HS-27A (cell line): ENCODE data around the gene KBTBD13.

Source experiments
- DNase-seq: peaks from one replicate; pipeline ENCODE4 v3.0.0-alpha.2; 2012; ENCODE audit warnings: low read depth, missing footprints

The KBTBD13 gene

DNA sequence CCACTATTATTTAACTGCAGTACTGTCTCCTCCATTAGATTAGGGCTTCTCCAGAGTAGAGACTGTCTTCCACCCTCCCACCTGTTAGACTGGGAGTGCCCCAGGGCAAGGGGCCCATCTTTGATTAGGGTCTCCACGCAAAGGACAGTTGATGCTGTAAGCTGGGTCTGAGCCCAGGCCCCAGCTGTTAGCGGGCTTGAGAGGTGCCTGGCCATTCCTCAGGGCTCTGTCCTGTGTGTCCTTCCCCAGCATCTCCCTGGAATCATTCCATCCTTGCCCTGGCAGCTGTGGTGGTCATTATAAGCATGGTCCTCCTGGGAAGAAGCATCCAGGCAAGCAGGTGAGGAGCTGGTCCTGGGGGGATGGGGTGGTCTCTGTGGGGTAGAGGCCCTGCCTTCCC is 25.3 kb upstream of the KBTBD13 start:
- no peak for DNase-seq

DNA sequence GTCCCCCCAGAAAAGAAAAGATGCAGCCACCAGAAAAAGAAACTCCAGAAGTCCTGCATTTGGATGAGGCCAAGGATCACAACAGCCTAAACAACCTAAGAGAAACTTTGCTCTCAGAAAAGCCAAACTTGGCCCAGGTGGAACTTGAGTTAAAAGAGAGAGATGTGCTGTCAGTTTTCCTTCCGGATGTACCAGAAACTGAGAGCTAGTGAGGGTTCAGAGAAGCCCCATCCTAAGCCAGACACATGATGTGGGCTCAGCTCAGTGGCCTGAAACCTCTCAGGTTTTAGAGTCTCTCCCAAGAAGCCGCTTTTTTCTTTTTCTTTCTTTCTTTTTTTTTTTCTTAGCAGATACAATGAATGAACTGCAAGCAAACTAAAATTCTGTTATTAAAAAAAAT is 23.6 kb upstream of the KBTBD13 start:
- no peak for DNase-seq

- no peak for DNase-seq
Measured at GRCh38 chr15:65054333-65055200, 22.0 kb upstream of the KBTBD13 start.

DNA sequence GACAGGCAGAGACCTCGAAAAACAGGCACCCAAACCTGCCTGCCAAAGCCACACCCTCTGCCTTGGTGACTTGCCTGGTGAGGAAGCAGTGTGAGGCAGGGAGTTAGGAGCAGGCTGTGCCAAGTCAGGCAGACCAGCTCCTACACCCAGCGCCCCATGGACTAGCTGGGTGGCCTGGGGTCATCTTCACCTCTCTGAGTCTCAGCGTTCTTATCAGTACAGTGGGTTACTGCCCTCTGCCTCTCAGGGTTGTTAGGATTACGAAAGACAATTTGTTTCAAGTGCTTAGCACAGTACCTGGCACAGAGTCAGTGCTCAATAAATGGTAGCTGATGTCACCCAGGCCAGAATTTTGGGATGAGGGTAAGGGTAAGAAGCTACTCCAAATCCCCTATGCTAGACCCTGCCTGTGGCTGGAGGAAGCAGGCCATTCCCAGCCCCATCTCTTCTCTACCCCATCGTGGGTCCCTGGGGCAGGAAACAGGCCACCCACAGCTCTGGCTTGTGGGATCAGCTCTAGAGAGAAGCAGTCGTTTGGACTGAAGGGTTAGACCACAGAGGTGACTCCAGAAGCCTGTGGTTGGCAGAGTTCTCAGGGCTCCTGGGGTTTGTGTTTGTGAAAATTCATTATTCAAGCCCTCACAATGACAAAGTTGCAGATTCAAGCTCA is 21.2 kb upstream of the KBTBD13 start:
- DNase-seq = no peak

GRCh38 chr15:65056106-65056505 is 20.4 kb upstream of the KBTBD13 start:
- no peak for DNase-seq

DNA sequence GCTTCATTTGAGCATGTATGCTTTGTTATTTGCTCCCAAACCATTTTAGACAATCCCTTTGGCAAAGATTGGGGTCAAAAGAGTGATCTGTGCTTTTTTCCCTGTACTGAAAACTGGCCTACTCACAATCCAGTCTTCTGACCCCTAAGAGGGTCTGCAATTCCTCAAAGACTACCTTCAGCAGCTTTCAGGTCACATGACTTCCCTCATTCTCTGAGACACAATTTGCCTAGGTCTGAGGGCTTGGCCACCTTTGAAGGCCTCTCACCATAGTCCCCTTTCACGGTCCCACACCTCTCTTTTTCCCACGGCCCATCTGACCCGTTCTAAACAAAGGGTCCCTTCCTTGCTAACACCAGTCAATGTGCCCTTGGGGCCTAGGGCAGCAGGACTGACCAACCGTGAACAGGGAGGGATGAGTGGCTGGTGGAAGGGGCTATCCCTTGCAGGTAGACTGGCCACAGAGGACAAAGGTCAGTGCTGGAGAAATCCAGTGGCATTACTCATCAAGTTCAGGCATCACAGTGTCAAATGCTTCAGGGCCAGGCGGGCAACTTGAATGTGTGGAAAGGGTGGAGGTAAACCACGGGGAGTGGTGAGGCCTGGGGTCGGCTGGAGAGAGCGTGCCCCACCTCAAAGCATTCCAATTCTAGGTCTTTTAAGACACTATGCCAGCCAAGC is 19.5 kb upstream of the KBTBD13 start:
- DNase-seq = no peak

- DNase-seq = no peak
Measured at GRCh38 chr15:65057549-65057940, 19.0 kb upstream of the KBTBD13 start.

DNA sequence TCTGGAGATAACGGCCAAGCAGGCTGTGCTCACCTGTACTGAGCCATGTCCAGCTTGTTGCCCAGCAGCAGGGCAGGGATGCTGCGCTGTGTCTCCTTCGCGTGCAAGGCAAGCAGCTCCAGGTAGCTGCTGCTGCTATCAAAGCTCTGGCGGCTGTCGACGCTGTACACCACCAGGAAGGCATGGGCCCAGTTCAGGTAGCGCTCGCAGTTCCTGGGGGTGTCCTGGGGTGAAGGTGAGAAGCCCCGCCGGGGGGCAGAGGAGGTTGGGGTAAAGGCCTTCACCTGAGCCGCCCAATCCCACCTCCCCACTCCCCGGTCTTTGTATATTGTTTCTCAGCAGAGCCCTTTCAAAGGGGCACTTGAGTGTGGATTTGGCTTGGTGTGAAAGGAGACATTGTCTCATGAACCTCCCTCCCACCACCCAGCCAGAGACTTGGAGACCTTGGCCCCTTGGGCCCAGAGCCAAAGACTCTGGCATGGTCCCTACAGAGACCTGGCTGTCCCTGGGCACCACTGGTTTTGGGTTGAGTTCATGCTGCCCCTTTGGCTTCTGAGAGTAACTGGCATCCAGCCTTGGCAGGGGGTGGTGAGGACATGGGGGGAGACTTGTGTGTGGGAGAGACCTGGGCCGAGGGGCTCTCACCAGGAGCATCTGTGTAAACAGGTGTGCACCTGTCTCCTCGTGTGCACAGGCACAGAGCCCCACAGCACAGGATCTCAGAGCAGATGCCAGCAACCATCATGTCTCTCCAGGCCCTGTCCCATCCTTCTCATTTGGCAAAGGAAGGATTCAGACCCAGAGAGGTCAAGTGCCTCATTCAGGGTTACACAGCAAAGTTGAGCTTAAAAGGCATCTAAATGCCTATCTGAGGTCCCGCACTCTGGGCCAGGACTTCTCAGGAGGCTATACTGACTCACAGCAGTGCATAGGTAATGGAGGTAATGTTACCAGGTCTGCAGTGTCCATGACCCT is 17.9 kb upstream of the KBTBD13 start:
- DNase-seq = no peak

DNA sequence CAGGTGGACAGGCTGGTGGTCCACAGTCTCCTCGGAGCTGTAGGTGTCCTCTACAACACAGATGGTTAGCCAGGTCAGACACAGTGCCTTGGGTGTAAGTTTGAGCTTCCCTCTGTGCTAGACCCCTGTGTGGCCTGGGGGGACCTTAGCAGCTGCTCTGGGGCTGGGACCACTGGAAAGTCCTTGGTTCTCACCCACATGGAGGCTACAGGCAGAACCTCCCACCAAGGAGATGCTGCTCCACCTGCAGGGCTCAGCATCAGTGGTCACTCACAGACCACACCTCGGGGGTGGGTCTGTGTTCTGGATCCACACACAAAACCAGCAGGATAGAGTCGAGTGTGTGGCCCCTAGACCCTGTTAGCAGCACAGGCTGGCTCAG is 17.2 kb upstream of the KBTBD13 start:
- no peak for DNase-seq

DNA sequence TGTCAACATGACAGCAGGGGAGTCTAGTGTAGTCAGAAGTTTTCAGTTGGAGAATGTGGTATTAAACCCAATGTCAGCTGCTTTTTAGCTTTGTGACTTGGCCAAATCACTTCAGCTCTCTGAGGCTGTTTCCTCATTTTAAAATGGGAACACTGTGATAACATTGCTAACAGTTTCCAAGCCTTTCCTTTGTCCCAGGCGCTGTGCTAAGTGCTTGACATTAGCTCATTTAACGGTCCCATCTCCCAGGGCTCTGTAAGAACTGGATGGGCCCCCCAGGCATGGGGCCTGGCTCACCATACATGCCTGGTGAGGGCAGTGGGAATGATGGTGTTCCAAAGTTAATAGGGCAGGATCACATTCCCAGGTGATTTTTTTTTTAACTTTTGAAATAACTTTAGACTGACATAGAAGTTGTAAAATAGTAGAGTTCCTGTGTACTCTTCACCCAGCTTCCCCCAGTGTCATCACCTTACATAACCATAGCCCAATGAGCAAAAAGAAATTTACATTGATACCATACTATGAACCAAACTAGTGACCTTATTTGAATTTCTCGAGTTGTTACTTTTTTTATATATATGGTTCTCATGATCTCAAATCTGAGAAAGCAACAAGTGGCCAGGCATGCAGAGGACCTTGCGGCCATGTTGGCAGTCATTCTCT is 16.5 kb upstream of the KBTBD13 start:
- no peak for DNase-seq

GRCh38 chr15:65060641-65061397 is 15.7 kb upstream of the KBTBD13 start:
- no peak for DNase-seq

DNA sequence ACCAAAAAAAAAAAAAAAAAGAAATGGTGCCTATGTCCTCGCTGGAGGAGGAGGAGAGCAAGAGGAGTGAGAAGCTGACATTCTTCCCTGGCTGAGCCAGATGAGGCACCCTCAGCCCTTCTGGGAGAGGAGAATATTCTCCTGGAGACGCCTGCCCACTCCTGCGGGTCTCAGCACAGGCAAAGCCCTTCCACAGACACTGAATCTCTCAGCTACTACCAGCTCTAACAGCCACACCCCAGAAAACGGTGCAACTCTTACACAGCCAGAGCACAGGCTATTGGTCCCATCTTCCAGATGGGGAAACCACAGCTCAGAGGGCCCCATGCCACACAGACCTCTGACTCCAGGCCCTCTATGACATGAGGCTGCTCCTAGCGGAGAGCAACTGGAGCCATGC is 14.5 kb upstream of the KBTBD13 start:
- no peak for DNase-seq

- no peak for DNase-seq
Measured at GRCh38 chr15:65062726-65063125, 13.8 kb upstream of the KBTBD13 start.

DNA sequence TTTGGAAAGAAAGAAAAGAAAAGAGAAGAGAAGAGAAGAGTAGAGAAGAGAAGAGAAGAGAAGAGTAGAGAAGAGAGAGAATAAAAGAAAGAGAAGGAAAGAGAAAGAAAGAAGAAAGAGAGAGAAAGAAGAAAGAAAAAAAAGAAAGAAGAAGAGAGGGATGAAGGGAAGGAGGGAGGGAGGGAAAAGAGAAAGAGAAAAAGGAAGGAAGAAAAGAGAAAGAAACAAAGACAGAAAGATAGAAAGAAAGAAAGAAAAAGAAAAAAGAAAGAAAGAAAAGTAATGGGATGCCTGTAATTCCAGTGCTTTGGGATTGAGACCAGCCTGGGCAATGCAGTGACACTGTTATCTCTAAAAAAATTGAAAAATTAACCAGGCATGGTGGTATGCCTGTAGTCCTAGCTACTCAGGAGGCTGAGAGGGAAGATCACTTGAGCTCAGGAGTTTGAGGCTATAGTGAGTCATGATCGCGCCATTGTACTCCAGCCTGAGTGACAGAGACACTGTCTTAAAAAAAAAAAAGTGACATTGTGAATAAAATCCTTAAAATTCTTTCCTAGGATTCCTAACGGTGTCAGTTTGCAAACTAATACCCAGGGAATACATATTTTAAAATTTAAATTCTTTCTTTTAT is 10.4 kb upstream of the KBTBD13 start:
- DNase-seq = no peak

- DNase-seq = no peak
Measured at GRCh38 chr15:65066635-65067316, 9.8 kb upstream of the KBTBD13 start.

GRCh38 chr15:65067317-65067644 is 9.3 kb upstream of the KBTBD13 start:
- DNase-seq = no peak

GRCh38 chr15:65067645-65068402 is 8.7 kb upstream of the KBTBD13 start, which contains the start of gene RASL12:
TSS of gene RASL12 (minus strand) at chr15:65067991. CDS start at chr15:65067835, 156 bp downstream.
- no peak for DNase-seq

DNA sequence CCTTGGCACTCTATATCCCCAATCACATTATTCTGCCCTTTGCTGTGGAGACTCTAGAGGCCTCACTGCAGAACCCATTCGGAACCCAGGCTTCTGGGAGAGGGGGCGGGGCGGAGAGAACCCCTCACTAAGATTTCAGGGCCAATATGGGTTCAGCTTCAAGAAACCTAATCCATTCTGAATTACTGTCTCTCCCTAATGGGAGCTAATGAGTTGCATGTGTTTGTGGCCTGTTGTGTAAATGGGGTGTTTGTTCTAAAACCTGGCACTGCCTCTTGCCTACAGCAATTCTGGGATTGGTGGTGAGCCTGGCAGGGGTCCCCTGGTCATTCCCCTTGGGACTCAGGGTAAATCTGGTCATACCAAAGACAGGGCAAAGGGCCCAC is 8.2 kb upstream of the KBTBD13 start:
- no peak for DNase-seq

DNA sequence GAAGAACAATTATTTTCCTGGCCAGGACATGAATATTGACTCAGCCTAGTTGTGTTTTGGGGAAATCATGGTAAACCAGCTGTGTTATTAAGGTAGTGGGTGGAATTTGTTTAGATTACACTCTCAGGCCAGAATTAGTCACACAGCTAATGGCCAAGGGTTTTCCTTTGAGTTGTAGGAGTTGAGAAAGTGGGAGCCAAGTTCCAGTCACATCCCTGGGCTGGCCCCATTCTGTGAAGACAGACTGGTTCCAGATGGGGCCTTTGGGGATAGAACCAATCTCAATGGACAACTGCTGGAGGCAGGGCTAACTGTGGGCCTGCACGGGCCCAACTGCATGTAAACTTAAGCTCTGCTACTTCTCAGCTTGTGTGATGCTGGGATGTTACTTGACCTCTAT is 7.4 kb upstream of the KBTBD13 start:
- no peak for DNase-seq
